Spinal cord (tissue), 4 donors: ENCODE results near the gene HTR3A. TPM values are rescaled to one million over a fixed set of nuclear protein-coding genes. Genes with fewer than 3 reads are reported as not detected.

Experiments used
- polyA plus RNA-seq, 2 donors: library from polyadenylated mRNA; unstranded; fragments of 120-200 nt; gene quantifications; one replicate each; pipeline ENCODE4 v1.2.1, GENCODE V29; 2013; ENCODE audit not compliant: insufficient read length in 2 of 2
- total RNA-seq, 2 donors: library from RNA; depleted of rRNA in 1 of 2; stranded (reverse); fragments of 120-200 nt in 1 of 2; fragments of >200 nt in 1 of 2; gene quantifications; one replicate each; pipeline versions ENCODE4 v1.2.3 to v1.2.4, GENCODE V29; 2013 to 2014

HTR3A gene
- total and polyA plus RNA-seq, 4 donors: 0.28 to 23.0 (median 0.48) TPM

Other genes with a start within 250 kb of the HTR3A start
- gene ZW10, start 201.4 kb upstream of the HTR3A start, total RNA-seq: 10 to 100 TPM; 20.6 to 21.0 TPM
- 10 to 100 TPM; 11.4 to 13.2 TPM for gene ZW10, start 201.4 kb upstream of the HTR3A start, polyA plus RNA-seq
- not detected for gene CLDN25, start 195.3 kb upstream of the HTR3A start, total RNA-seq
- gene CLDN25, start 195.3 kb upstream of the HTR3A start, polyA plus RNA-seq: not detected
- gene USP28, start 99.5 kb upstream of the HTR3A start, total RNA-seq: 10 to 100 TPM; 27.6 to 38.1 TPM
- 10 to 100 TPM; 21.9 to 29.8 TPM for gene USP28, start 99.5 kb upstream of the HTR3A start, polyA plus RNA-seq
- gene HTR3B, start 70.3 kb upstream of the HTR3A start, total RNA-seq: under 1 TPM in 1 of 2 donors, not detected in 1; 0.79 TPM
- gene HTR3B, start 70.3 kb upstream of the HTR3A start, polyA plus RNA-seq: under 1 TPM; 0.13 to 0.86 TPM
- gene ZBTB16, start 84.6 kb downstream of the HTR3A start, total RNA-seq: 10 to 100 TPM; 12.7 to 17.9 TPM
- gene ZBTB16, start 84.6 kb downstream of the HTR3A start, polyA plus RNA-seq: 1 to 10 TPM; 4.5 to 5.6 TPM